HG03095 (cell line): ENCODE data around the gene ERRFI1.

Experiments used
- ATAC-seq: cut with Tn5 transposase; IDR thresholded peaks from one replicate; pipeline ENCODE4 v1.9.1; 2021; ENCODE audit warnings: moderate library complexity; ENCODE audit not compliant: unreplicated experiment

The ERRFI1 gene

GRCh38 chr1:8020032-8020431, 6.1 kb downstream of the ERRFI1 start:
- no peak for ATAC-seq

GRCh38 chr1:8019229-8019620, 6.9 kb downstream of the ERRFI1 start:
- ATAC-seq = no peak

DNA sequence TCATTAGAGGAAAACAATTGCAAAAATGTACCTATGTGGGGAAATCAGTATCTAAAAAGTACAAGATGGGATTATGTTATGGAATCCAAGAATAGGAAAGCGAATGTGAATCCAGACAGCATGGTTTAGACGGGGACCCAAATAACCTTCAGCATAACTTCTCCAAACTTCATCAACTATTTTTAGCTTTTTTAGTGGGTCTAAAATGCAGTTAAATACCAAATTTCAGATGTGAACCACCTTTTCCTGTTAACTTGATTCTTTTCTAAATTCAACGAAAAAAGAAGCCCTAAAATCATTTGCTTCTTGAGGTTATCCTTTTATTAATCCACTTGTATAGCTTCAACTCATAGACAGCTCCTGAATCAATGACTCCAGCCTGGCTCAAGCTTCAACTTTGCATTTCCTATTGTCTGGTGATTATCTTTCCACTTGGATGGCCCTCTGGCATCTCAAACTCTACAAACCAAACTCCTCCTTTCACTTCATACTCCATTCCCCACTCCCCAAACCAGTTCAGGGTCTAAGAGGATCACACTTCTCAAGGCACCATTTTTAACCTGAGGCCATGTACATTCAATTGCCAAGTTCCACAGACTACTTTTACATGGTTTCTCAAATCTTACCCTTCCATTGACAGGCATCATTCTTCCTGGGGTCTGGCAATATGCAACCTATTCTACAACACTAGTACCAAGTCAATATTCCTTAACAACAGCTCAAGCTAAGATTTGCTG, 7.4 kb downstream of the ERRFI1 start:
- no peak for ATAC-seq

- ATAC-seq = no peak
These were observed 8.5 kb downstream of the ERRFI1 start for GRCh38 chr1:8017495-8018197.

DNA sequence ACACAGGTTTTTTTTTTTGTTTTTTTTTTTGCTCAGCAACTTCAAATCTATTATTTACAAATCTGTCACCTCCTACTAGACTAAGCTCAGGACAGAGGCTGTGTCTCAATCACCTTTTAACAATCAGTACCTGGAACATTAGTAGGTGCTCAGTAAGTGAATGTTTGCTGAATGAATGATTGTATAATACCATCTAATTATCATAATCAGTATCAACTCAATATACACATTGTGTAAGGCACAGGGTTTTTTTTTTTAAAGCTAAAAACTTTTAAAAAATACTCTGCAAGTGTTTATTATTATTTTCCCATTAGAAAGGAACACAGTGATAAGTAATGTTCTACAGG, 9.2 kb downstream of the ERRFI1 start:
- ATAC-seq = no peak

DNA sequence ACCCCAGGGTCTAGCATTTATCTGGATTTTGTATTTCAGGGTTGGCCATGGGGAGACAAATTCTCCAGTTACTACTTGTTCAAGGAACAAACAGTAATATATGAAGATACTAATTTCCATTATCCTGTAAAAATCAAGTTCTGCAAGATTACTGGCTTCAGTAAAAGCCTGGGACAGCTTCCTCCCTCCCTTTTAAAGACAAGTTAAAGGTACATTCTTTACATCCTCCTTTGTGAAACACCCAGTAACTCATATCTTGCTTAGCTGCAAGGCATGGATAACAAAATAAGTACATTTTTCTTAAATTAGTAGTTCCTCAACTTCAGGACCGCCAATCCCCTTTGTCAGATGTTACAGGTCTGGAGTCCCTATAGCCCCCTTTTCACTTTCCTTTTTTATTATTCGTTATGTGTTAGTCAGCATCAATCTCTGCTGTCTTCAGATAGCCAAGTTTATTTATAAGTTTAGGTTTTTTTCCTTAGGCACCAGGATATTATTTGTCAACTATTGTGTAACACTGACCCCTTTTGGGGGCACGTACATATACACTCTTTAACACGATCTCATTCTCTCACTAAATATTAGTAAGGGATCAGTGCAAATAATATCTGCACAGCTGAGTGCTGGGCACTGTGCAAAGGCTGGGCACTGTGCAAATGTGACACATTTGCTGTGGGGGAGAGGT, 9.8 kb downstream of the ERRFI1 start:
- ATAC-seq = no peak

- ATAC-seq = no peak
These were observed 10.3 kb downstream of the ERRFI1 start for GRCh38 chr1:8015809-8016165.

- ATAC-seq = no peak
These were observed 10.9 kb downstream of the ERRFI1 start for GRCh38 chr1:8015036-8015808.

- ATAC-seq = no peak
These were observed 11.6 kb downstream of the ERRFI1 start for GRCh38 chr1:8014381-8014988.

- no peak for ATAC-seq
These were observed 12.3 kb downstream of the ERRFI1 start for GRCh38 chr1:8013800-8014199.

- ATAC-seq = no peak
These were observed 12.7 kb downstream of the ERRFI1 start for GRCh38 chr1:8013399-8013798.

DNA sequence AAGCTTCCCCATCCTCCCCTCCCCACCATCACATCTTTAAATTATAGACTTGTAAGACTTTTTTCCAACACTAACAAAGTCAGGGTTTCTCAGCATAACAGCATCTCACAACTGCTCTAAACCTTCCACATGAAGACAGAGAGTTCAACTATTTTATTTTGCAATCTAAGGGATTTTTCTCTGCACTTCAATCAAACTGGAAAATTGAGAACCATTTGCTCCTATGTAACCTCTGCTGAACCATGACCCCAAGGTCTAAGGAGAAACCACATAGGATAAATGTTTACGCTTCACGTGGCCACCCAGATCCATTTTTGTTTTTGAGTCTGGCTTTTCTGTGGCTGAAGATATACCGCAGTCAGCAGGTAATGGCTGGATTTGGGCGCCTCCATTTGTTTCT, 13.2 kb downstream of the ERRFI1 start:
- ATAC-seq = no peak

GRCh38 chr1:8011923-8012858, 13.9 kb downstream of the ERRFI1 start:
- ATAC-seq = no peak

DNA sequence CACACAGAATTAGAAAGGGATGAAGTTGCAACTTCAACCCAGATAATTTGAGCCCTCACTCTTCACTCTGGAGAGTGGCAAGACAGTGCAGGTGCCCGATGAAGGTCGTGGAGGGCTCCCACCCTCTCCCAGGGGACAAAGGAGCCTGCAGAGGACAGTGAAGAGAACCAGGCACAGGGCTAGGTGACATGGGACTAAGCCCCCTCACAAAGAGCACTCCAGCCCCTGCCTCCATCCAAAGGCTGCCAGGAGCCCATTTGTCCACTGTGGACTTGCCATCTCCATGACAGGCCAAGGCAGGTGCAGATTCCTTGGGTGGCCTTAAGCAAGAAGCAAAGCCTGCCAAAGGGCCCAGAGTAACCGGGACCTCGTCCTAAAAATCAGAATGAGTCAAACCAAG, 15.1 kb downstream of the ERRFI1 start:
- ATAC-seq = no peak

GRCh38 chr1:8010080-8010664, 15.9 kb downstream of the ERRFI1 start:
- ATAC-seq = no peak

DNA sequence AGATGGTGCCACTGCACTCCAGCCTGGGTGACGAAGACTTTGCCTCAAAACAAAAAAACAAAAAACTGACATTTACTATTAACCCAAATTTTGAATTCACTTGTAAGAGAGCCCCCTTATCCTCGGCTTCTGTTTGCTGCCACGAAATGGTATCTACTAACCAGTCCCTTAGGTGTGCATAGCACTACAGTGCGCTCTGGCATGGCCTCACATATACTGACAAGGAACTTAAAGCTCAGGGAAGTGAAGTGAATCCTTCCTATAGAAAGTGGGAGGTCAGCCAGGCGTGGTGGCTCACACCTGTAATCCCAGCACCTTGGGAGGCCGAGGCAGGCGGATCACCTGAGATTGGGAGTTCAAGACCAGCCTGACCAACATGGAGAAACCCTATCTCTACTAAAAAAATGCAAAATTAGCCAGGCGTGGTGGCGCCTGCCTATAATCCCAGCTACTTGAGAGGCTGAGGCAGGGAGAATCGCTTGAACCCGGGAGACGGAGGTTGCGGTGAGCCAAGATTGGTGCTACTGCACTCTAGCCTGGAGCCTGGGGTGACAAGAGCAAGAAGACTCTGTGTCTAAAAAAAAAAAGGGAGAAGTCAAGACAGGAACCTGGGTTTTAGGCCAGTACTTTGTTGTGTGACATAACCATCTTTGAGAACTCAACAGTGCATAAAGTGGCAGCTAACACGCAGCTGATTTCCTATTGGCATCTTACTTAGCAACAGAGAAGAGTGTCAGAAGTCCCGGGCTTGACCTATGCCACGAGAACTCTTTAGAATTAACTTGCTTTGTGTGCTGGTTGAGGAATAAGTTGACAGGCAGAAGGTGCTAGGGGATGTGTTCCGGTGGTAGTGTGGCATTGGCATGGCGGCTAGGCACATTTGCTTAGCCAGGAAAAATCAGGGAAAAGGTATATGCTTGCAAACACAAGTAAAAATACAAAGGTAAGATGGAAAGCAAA, 16.8 kb downstream of the ERRFI1 start:
- ATAC-seq = no peak

DNA sequence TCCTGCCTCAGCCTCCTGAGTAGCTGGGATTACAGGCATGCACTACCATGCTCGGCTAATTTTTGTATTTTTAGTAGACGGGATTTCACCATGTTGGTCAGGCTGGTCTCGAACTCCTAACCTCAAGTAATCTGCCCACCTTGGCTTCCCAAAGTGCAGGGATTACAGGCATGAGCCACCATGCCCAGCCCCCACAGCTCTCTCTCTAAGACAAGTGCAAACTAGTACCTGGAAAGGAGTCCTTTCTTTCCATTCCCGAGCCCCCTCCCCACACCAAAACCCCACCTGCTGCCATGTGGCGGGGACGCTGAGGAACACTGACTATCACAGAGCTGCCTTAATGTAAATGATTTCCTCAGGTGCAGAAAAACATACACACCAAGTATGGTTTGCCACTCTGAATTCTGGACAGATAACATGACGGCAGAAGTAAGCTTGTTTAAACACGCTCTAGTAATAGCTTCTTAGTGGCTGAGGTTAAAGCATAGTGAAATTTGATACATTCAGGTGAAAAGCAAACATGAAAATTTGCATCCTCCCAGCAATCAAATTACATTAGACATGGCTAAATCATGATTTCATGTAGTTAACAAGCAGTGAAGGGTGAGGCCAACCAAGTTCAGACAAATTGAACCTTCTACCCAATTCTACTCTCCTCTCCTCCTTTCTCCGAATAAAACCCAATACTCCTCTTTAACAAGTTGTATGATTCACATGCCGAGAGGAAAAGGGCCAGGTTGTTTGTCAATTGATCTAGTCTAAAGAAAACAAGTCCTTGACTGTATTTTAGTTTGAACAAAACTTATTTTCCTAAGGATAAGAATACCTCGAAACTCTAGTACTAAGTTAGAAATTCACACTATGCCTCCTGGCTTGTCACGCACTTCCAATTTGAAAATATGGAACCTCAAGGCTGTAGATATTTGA, 19.8 kb downstream of the ERRFI1 start:
- no peak for ATAC-seq
